Naive thymus-derived CD4-positive, alpha-beta T cell (primary cell): ENCODE data around the gene PEX11A. TPM values are rescaled to one million over a fixed set of nuclear protein-coding genes. Genes with fewer than 3 reads are reported as not detected.

Experiments
- ATAC-seq: fragments of 150-1000 bp; cut with Tn5 transposase; 2 replicates; pipeline ENCODE4 v1.10.0; 2021; ENCODE audit warnings: mild to moderate bottlenecking, moderate library complexity
- CTCF ChIA-PET: fragments of 350-600 bp; sonication (Branson Sonifier 250); formaldehyde crosslinking; loops from one replicate; lab custom pipeline; 2021; ENCODE audit warnings: antibody characterized with exemption; lab: Charles Lee
- POLR2A ChIA-PET: fragments of 350-600 bp; sonication (Branson Sonifier 250); formaldehyde crosslinking; loops from one replicate; lab custom pipeline; 2021; ENCODE audit warnings: antibody characterized with exemption, inconsistent platforms; lab: Charles Lee
- DNase-seq, 9 donors: peaks; one replicate each; pipeline versions ENCODE4 v3.0.0 to v3.0.0-alpha.2; 2020 to 2022; ENCODE audit warnings: mixed read lengths in 1 of 9
- H3K27ac ChIP-seq: one replicate; pipeline ENCODE4 v1.7.0; 2013; ENCODE audit warnings: mild to moderate bottlenecking, low read depth, low read length, moderate library complexity
- H3K27me3 ChIP-seq, 2 donors: one replicate each; pipeline ENCODE4 v1.7.0; 2013; ENCODE audit warnings: low read length in 2 of 2, mild to moderate bottlenecking in 2 of 2, moderate library complexity in 2 of 2; ENCODE audit not compliant: control insufficient read depth in 2 of 2, insufficient read depth in 2 of 2
- H3K36me3 ChIP-seq, 3 experiments: 1 replicate in 2 of 3; 2 replicates in 1 of 3; pipeline ENCODE4 v1.7.0; 2013; ENCODE audit warnings: low read length in 3 of 3, mild to moderate bottlenecking in 3 of 3, moderate library complexity in 1 of 3; ENCODE audit not compliant: insufficient read depth in 3 of 3, control insufficient read depth in 2 of 3
- H3K4me1 ChIP-seq, 2 donors: one replicate each; pipeline ENCODE4 v1.7.0; 2013; ENCODE audit warnings: low read length in 2 of 2, mild to moderate bottlenecking in 2 of 2, moderate library complexity in 1 of 2; ENCODE audit not compliant: control insufficient read depth in 2 of 2, insufficient read depth in 2 of 2
- H3K4me3 ChIP-seq: 2 replicates; pipeline ENCODE4 v1.7.0; 2013; ENCODE audit warnings: mild to moderate bottlenecking, low read length
- H3K9me3 ChIP-seq, 3 experiments: 1 replicate in 2 of 3; 2 replicates in 1 of 3; pipeline ENCODE4 v1.7.0; 2013; ENCODE audit warnings: low read length in 3 of 3; ENCODE audit not compliant: control insufficient read depth in 2 of 3
- H3K27ac Mint-ChIP-seq, 9 donors: one replicate each; pipeline ENCODE4 v1.8.0; 2020 to 2022; ENCODE audit warnings: mixed read lengths in 9 of 9, mild to moderate bottlenecking in 8 of 9, moderate library complexity in 5 of 9, inconsistent platforms in 2 of 9
- H3K27me3 Mint-ChIP-seq, 5 donors: one replicate each; pipeline ENCODE4 v1.8.0; 2021 to 2022; ENCODE audit warnings: mixed read lengths in 5 of 5, mild to moderate bottlenecking in 1 of 5
- H3K36me3 Mint-ChIP-seq, 5 donors: one replicate each; pipeline ENCODE4 v1.8.0; 2020 to 2022; ENCODE audit warnings: mixed read lengths in 5 of 5, mild to moderate bottlenecking in 3 of 5, inconsistent platforms in 1 of 5
- H3K4me1 Mint-ChIP-seq, 7 donors: one replicate each; pipeline ENCODE4 v1.8.0; 2020 to 2022; ENCODE audit warnings: mixed read lengths in 7 of 7, mild to moderate bottlenecking in 3 of 7, inconsistent platforms in 1 of 7
- H3K4me3 Mint-ChIP-seq, 10 donors: one replicate each; pipeline ENCODE4 v1.8.0; 2020 to 2022; ENCODE audit warnings: mild to moderate bottlenecking in 10 of 10, mixed read lengths in 10 of 10, moderate library complexity in 6 of 10, inconsistent platforms in 2 of 10
- H3K9me3 Mint-ChIP-seq, 11 donors: one replicate each; pipeline ENCODE4 v1.8.0; 2020 to 2022; ENCODE audit warnings: mixed read lengths in 11 of 11, mild to moderate bottlenecking in 4 of 11, inconsistent platforms in 1 of 11, moderate library complexity in 1 of 11
- intact Hi-C, 2 donors: fragments of 100-400 bp; cut with micrococcal nuclease; formaldehyde crosslinking; loops; one replicate each; pipeline ENCODE4 v1.15.1; 2023
- polyA plus RNA-seq, 2 donors: library from polyadenylated mRNA; unstranded; fragments of 300-500 nt; fragmentation: Illumina TruSeq; gene quantifications; one replicate each; pipeline ENCODE4 v1.2.3, GENCODE V29; 2021
- total RNA-seq, 6 experiments: library from RNA in 5 of 6; stranded (reverse) in 5 of 6; gene quantifications; 1 replicate in 5 of 6; 2 replicates in 1 of 6; pipeline ENCODE4 v1.2.3 and lab custom pipeline; 2021 to 2026

PEX11A gene
- total and polyA plus RNA-seq, 7 experiments from 2014 or later = 0.92 to 4.6 (median 2.0) TPM

DNA sequence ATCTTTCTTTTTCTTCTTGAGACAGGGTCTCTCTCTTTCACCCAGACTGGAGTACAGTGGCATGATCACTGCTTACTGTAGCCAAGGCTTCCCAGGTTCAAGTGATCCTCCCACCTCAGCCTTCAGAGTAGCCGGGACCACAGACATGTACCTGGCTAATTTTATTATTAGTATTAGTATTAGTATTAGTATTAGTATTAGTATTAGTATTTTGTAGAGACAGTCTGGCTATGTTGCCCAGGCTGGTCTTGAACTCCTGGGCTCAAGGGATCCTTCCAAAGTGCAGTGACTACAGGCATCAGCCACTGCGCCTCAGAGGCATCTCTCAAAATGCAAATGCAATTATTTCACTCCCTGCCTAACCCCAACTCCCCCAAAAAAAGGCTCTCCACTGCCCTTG, 37.0 kb downstream of the PEX11A start:
- ChIA-PET CTCF (no interaction called here), POLR2A (no interaction called here)
- intact Hi-C loops = no loop called here
- DNase-seq = no peak
- Mint-ChIP-seq H3K36me3 (peaks cover 0 to 8% (median 0%) of the 10 kb centered on the region in 5 donors), H3K27me3 (peaks cover 29 to 61% (median 44%) of the 10 kb centered on the region in 5 donors), H3K4me3 (peak overlapping the region in 1 of 10 donors; percentile 41), H3K9me3 (peaks cover 0 to 5% (median 0%) of the 10 kb centered on the region in 11 donors), H3K27ac (no peak overlapping the region), H3K4me1 (peaks cover 10 to 16% (median 12%) of the 10 kb centered on the region in 7 donors)
- H3K27ac ChIP-seq = no peak overlapping the region
- peaks cover 0 to 4% of the 10 kb centered on the region in 2 donors for H3K4me1 ChIP-seq
- H3K27me3 ChIP-seq = peaks cover 0 to 3% of the 10 kb centered on the region in 2 donors
- no peaks in the 10 kb centered on the region for H3K9me3 ChIP-seq
- no peak for ATAC-seq
- H3K4me3 ChIP-seq = no peak overlapping the region
- H3K36me3 ChIP-seq = no peaks in the 10 kb centered on the region

DNA sequence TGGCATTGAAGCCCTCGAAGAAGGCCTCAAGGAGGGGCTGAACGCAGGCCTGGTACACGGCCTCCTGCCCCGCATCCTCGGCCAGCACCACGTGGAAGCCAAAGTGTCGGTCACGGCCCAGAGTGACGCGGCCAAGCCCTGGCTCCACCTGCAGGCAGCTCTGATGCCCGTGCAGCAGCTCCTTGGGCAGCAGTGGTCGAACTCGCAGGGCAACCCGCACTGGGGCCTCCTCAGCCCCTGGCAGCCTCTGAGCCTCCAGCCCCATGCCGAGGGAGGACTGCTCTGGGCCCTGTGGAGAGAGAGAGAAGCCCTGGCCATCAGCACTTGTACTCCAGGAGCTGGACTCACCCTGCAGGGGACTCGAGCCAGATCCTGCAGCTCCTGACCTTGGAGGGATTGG, 37.9 kb downstream of the PEX11A start:
- Histone ChIP-seq H3K9me3 (no peaks in the 10 kb centered on the region), H3K27ac (no peak overlapping the region), H3K4me1 (peaks cover 0 to 4% of the 10 kb centered on the region in 2 donors), H3K36me3 (no peaks in the 10 kb centered on the region), H3K27me3 (peaks cover 0 to 3% of the 10 kb centered on the region in 2 donors), H3K4me3 (no peak overlapping the region)
- CTCF ChIA-PET = no interaction called here
- DNase-seq (no peak), ATAC-seq (no peak)
- Mint-ChIP-seq H3K27ac (no peak overlapping the region), H3K27me3 (peaks cover 29 to 56% (median 41%) of the 10 kb centered on the region in 5 donors), H3K4me1 (peaks cover 10 to 16% (median 12%) of the 10 kb centered on the region in 7 donors), H3K36me3 (peaks cover 0 to 8% (median 0%) of the 10 kb centered on the region in 5 donors), H3K4me3 (no peak overlapping the region), H3K9me3 (peaks cover 0 to 5% (median 0%) of the 10 kb centered on the region in 11 donors)
- intact Hi-C loops = no loop called here
- POLR2A ChIA-PET = no interaction called here

DNA sequence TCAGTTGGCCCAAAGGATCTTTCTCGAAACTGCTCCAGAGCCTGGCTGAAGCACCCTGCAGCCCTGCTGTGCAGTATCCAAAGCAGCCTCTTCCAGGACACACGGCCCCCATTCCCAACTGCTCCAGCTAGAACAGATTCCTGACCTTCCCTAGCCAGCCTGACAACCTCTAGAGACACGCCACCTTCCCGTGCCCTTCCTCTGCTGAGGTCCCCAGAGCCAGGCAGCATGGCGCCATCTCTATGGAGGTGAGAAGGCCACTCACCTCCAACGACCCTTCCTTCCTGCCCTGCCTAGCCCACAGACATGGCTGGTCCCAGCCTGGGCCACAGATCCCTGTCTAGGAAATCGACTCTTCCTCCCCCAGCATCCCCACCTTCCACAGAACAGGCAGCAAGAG, 38.4 kb downstream of the PEX11A start:
- Mint-ChIP-seq H3K4me1 (peaks cover 12 to 18% (median 12%) of the 10 kb centered on the region in 7 donors), H3K27me3 (peaks cover 29 to 57% (median 36%) of the 10 kb centered on the region in 5 donors), H3K36me3 (peaks cover 0 to 8% (median 0%) of the 10 kb centered on the region in 5 donors), H3K4me3 (peak overlapping the region in 1 of 10 donors; percentile 53), H3K27ac (no peak overlapping the region), H3K9me3 (peaks cover 0 to 7% (median 0%) of the 10 kb centered on the region in 11 donors)
- no peaks in the 10 kb centered on the region for H3K9me3 ChIP-seq
- DNase-seq (no peak), ATAC-seq (no peak)
- ChIA-PET CTCF (no interaction called here), POLR2A (no interaction called here)
- no peak overlapping the region for H3K27ac ChIP-seq
- no peaks in the 10 kb centered on the region for H3K36me3 ChIP-seq
- intact Hi-C loops = no loop called here
- H3K4me1 ChIP-seq = peaks cover 0 to 4% of the 10 kb centered on the region in 2 donors
- peaks cover 0 to 3% of the 10 kb centered on the region in 2 donors for H3K27me3 ChIP-seq
- H3K4me3 ChIP-seq = no peak overlapping the region

DNA sequence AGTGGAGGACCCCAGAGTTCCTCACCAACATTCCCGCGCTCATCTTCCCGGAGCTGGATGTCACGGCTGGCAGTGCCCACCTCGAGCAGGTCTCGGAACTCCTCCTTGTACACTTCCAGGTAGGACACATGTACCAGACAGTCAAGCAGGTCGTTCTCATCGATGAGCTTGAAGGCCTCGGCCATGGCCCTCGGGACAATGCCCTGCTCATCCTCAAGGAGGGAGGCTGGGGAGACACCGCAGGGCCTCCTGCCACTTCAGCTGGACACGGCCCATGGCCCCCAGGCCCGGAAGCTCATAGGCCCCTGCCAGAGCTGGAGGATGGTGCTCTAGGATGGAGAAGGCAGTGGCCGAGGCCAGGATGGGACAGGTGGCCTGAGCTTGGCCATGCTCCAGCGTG, 40.8 kb downstream of the PEX11A start:
- Histone ChIP-seq H3K4me3 (no peak overlapping the region), H3K36me3 (no peaks in the 10 kb centered on the region), H3K9me3 (no peaks in the 10 kb centered on the region), H3K27ac (no peak overlapping the region), H3K4me1 (peaks cover 0 to 4% of the 10 kb centered on the region in 2 donors), H3K27me3 (peaks cover 0 to 3% of the 10 kb centered on the region in 2 donors)
- peaks cover 0 to 8% (median 0%) of the 10 kb centered on the region in 11 donors for H3K9me3 Mint-ChIP-seq
- ATAC-seq (no peak), DNase-seq (no peak)
- H3K27me3 Mint-ChIP-seq = peaks cover 15 to 48% (median 19%) of the 10 kb centered on the region in 5 donors
- CTCF ChIA-PET = no interaction called here
- POLR2A ChIA-PET = no interaction called here
- H3K36me3 Mint-ChIP-seq = peaks cover 0 to 5% (median 0%) of the 10 kb centered on the region in 5 donors
- intact Hi-C loops = no loop called here
- H3K4me3 Mint-ChIP-seq = no peak overlapping the region
- no peak overlapping the region for H3K27ac Mint-ChIP-seq
- peaks cover 6 to 12% (median 9%) of the 10 kb centered on the region in 7 donors for H3K4me1 Mint-ChIP-seq

DNA sequence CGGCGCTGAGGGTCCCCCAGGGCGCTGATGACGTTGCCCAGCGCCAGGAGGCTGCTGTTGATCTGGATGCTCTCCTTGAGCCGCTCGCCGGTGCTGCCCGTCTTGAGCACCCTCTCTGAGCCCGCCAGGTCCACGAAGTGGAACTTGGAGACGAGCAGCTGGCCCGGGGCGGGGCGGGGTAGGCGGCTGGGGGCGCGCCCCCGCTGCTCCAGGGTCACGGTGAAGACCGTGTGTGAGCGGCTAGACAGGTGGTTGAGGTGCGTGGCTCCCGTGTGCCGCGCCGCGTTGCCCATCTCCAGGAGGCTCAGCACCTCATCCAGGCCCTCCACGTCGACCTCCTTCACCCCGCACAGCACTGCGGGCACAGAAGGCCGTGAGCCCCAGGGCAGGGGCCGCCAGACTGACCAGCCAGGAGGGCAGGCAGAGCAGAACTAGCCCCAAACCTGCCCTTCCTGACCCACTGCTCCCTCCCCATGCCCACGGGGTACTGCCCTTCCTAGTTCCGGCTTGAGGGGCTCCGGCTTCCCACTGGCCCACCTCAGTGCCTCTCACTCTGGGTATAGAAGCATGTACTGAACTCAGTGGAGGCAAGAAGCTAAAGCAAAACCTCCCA, 41.4 kb downstream of the PEX11A start:
- ATAC-seq (no peak), DNase-seq (no peak)
- intact Hi-C loops = no loop called here
- Histone ChIP-seq H3K4me3 (no peak overlapping the region), H3K9me3 (no peaks in the 10 kb centered on the region), H3K27ac (no peak overlapping the region), H3K36me3 (no peaks in the 10 kb centered on the region), H3K27me3 (no peaks in the 10 kb centered on the region), H3K4me1 (no peaks in the 10 kb centered on the region)
- peaks cover 9 to 43% (median 13%) of the 10 kb centered on the region in 5 donors for H3K27me3 Mint-ChIP-seq
- H3K4me1 Mint-ChIP-seq = peaks cover 0 to 8% (median 4%) of the 10 kb centered on the region in 7 donors
- no peak overlapping the region for H3K27ac Mint-ChIP-seq
- POLR2A ChIA-PET = no interaction called here
- CTCF ChIA-PET = no interaction called here
- H3K4me3 Mint-ChIP-seq = no peak overlapping the region
- H3K36me3 Mint-ChIP-seq = peaks cover 0 to 5% (median 0%) of the 10 kb centered on the region in 5 donors
- H3K9me3 Mint-ChIP-seq = peaks cover 0 to 3% (median 0%) of the 10 kb centered on the region in 11 donors

DNA sequence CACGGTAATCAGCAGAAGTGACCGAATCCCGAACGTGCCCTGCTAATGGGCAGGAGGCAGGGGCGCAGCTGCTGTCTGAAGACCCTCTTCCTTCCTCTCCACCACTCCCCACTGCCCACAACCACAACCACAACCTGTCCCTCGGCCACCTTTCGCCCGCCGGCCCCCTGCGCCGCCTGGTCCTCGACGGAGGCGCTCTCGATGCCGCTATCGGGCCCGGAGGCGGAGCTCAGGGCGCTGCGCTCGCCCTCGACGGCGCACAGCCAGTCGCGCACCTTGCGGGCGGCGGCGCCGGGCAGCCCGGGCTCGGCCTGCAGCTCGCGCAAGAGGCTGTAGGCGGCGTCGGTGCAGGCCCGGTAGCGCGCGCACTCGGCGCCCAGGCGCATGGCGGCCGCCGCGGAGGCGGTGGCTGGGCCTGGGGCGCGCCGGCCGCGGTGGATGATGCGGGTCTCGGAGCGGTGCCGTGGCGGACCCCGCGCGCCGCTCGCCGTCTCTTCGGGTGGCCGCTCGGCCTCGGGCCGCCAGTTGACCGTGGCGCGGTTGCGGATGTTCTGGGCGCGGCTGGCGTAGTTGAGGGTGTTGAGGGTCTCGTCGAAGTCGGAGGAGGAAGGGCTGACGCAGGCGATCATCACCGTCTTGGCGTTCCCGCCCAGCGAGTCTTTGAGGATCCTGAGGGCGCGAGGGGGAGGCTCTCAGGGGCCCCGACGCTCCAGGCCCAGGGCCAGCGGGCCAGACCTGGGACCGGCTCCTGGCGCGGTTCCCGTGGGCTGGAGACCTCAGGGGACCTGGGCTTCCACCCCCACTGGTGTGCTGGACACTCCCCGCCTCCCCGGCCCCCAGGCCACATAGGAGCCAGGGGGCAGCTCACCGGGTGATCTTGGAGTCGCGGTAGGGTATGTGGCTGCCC, 42.2 kb downstream of the PEX11A start:
- no peaks in the 10 kb centered on the region for H3K4me1 ChIP-seq
- no peaks in the 10 kb centered on the region for H3K36me3 ChIP-seq
- H3K27ac ChIP-seq = no peak overlapping the region
- H3K4me3 Mint-ChIP-seq = no peak overlapping the region
- peaks cover 4 to 35% (median 10%) of the 10 kb centered on the region in 5 donors for H3K27me3 Mint-ChIP-seq
- intact Hi-C loops = no loop called here
- H3K36me3 Mint-ChIP-seq = peaks cover 0 to 4% (median 0%) of the 10 kb centered on the region in 5 donors
- no peaks in the 10 kb centered on the region for H3K9me3 ChIP-seq
- H3K9me3 Mint-ChIP-seq = peaks cover 0 to 3% (median 0%) of the 10 kb centered on the region in 11 donors
- H3K27ac Mint-ChIP-seq = no peak overlapping the region
- ATAC-seq (no peak), DNase-seq (no peak)
- ChIA-PET POLR2A (no interaction called here), CTCF (no interaction called here)
- H3K27me3 ChIP-seq = no peaks in the 10 kb centered on the region
- H3K4me3 ChIP-seq = no peak overlapping the region
- H3K4me1 Mint-ChIP-seq = peaks cover 0 to 7% (median 3%) of the 10 kb centered on the region in 7 donors
